Parathyroid adenoma (tissue), 2 donors: Measurements from ENCODE around the gene GID8.

Experiments
- H2AFZ ChIP-seq: fragments of 300-600 bp; sonication (generic); one replicate; pipeline ENCODE4 v1.7.0; 2017; ENCODE audit warnings: antibody characterized with exemption, mild to moderate bottlenecking
- H3K27ac ChIP-seq: fragments of 300-600 bp; sonication (generic); one replicate; pipeline ENCODE4 v1.7.0; 2017
- H3K27me3 ChIP-seq: fragments of 300-600 bp; sonication (generic); one replicate; pipeline ENCODE4 v1.7.0; 2017; ENCODE audit warnings: low read length; ENCODE audit not compliant: control insufficient read depth, insufficient read depth
- H3K36me3 ChIP-seq: fragments of 300-600 bp; sonication (generic); one replicate; pipeline ENCODE4 v1.7.0; 2017; ENCODE audit warnings: low read length; ENCODE audit not compliant: control insufficient read depth, insufficient read depth
- H3K4me1 ChIP-seq: fragments of 300-600 bp; sonication (generic); one replicate; pipeline ENCODE4 v1.7.0; 2017; ENCODE audit warnings: control low read depth
- H3K4me2 ChIP-seq: fragments of 300-600 bp; sonication (generic); one replicate; pipeline ENCODE4 v1.7.0; 2017; ENCODE audit warnings: low read length
- H3K4me3 ChIP-seq: fragments of 300-600 bp; sonication (generic); one replicate; pipeline ENCODE4 v1.7.0; 2017; ENCODE audit warnings: low read depth, low read length
- H3K79me2 ChIP-seq: fragments of 300-600 bp; sonication (generic); one replicate; pipeline ENCODE4 v1.7.0; 2017; ENCODE audit warnings: control low read depth
- H3K9ac ChIP-seq: fragments of 300-600 bp; sonication (generic); one replicate; pipeline ENCODE4 v1.7.0; 2017; ENCODE audit warnings: mild to moderate bottlenecking
- H3K9me3 ChIP-seq: fragments of 300-600 bp; sonication (generic); one replicate; pipeline ENCODE4 v1.7.0; 2017; ENCODE audit warnings: low read length; ENCODE audit not compliant: control insufficient read depth
- CTCF ChIP-seq: fragments of 300-600 bp; sonication (generic); IDR thresholded peaks from one replicate; pipeline ENCODE4 v1.7.0; 2017; ENCODE audit warnings: antibody characterized with exemption, mild to moderate bottlenecking
- donor health status: primary hyperparathyroidism.

Gene GID8

DNA sequence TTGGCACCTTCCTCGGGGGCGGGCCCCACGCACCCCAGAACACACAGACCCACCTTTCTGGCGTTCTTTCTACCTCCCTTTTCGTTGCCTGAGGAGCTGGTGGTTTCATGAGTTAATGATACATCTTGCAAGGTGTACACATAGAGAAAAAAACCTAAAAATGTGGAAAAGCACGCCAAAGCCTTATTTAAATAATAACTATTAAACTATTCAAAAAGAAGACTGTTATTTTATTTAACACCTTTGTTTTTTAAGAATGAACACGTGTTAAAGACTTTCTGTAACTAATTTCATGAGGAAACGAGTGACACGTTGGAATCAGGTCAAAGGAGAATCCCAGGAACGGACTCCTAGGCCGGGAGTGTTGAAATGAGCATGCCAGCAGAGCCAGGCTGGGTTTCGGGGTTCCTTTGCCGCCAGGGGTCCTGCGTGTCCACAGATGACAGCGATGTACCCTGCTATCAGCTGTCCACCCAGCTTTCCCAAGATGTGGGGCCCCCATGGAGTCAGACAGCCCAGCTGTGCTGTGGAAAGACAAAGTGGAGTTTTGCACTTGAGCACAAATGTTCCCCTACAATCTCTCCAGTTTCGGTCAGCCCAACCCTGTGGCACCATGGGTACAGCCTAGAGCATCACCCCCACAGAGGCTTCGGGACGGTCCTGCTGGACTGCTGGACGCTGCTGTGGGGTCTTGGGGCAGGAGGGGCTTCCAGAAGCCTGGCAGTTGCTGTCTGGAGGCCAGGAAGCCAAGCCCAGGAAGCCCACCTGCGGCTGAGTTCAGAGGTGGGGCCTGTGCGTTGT lies 30.6 kb downstream of the GID8 start:
- Histone ChIP-seq H3K9ac (no peak overlapping the region), H3K79me2 (no peaks in the 10 kb centered on the region), H3K27ac (no peak overlapping the region), H3K27me3 (peaks cover 3% of the 10 kb centered on the region), H3K4me2 (no peak overlapping the region), H3K4me3 (no peak overlapping the region), H3K36me3 (no peaks in the 10 kb centered on the region), H3K4me1 (no peaks in the 10 kb centered on the region), H2AFZ (no peak overlapping the region), H3K9me3 (no peaks in the 10 kb centered on the region)
- no peak for TF ChIP-seq CTCF

DNA sequence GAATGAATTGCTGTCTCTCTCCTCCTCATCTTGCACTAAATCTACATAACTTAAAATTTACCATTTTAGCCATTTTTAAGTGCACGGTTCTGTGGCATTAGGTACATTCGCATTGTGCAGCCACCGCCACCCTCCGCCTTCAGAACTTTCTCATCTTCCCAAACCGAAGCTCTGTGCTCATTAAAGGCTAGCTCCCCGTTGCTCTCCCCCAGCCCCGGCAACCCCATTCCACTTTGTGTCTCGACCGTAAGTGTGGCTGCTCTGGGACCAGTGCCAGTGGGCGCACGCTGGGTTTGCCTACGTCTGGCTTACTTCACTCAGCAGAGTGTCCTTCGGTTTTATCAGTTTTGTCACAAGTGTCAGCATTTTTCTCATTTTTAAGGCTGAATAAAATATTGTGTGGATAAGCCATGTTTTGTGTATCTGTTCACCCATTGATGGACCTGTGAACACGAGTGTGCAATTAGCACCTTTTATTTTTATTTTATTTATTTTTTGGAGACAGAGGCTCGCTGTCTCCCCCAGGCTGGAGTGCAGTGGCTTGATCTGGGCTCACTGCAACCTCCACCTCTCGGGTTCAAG lies 31.3 kb downstream of the GID8 start:
- H3K27me3 ChIP-seq, result peaks cover 3% of the 10 kb centered on the region
- H3K9me3 ChIP-seq, result no peaks in the 10 kb centered on the region
- H3K27ac ChIP-seq, result no peak overlapping the region
- H3K36me3 ChIP-seq, result no peaks in the 10 kb centered on the region
- no peaks in the 10 kb centered on the region for H3K79me2 ChIP-seq
- H3K4me3 ChIP-seq, result no peak overlapping the region
- H3K4me1 ChIP-seq, result no peaks in the 10 kb centered on the region
- H2AFZ ChIP-seq, result no peak overlapping the region
- no peak overlapping the region for H3K9ac ChIP-seq
- no peak for TF ChIP-seq CTCF
- H3K4me2 ChIP-seq, result no peak overlapping the region

DNA sequence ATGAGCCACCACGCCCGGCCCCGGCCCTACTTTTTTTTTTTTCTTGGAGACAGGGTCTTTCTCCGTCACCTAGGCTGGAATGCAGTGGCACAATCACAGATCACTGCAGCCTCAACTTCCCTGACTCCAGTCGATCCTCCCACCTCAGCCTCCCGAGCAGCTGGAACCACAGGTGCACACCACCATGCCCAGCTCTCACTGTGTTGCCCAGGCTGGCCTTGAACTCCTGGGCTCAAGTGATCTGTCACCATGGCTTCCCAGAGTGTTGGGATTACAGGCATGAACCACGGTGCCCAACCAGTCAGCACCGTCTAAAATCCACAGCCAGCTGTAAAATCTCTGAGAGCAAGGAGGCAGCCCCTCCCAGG lies 32.0 kb downstream of the GID8 start:
- no peak for TF ChIP-seq CTCF
- Histone ChIP-seq H2AFZ (no peak overlapping the region), H3K4me2 (no peak overlapping the region), H3K9ac (no peak overlapping the region), H3K27me3 (peaks cover 3% of the 10 kb centered on the region), H3K27ac (no peak overlapping the region), H3K79me2 (no peaks in the 10 kb centered on the region), H3K4me1 (no peaks in the 10 kb centered on the region), H3K9me3 (no peaks in the 10 kb centered on the region), H3K36me3 (no peaks in the 10 kb centered on the region), H3K4me3 (no peak overlapping the region)

DNA sequence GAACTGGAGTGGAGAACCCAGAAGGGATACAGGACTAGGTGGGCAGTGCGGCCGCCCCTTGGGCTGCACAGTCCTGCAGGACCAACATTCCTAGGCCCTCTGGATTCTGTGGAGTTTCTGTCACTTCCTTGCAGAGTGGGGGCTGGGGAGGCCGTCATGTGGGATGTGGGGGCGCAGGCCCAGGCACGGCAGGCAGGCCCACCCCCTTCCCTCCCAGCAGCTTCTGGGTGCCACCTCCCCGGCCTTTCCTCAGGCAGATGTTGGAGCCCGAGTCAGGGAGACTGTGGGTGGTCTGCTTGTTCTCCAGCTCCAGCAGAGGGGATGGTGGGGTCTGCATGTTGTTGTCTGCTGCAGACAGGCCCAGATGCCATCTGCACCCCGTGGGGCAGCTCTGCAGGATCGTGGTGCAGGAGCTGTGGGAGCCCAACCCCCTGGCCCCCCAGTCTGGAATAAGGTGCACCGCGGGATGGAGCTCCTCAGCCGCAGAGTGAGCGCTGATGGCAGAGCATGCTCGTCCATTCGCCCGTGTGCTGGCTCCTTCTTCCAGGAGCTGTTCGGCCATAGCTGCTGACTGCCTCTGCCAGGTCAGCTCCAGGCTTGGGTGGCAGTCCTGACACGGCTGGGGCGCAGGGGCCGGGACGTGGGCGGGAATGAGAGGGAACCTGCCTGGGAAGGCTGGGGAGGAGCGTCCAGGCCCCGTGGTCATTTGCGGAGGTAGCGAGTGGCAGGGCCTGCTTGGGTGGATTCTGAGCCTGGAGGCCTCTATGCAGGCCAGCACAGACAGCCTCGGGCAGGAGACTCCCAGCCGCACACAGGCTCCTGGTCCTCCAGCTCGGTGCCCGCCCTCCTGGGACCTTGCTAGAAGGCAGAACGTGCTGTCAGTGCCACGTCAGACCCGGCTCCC lies 32.6 kb downstream of the GID8 start:
- Histone ChIP-seq H2AFZ (no peak overlapping the region), H3K27me3 (peaks cover 5% of the 10 kb centered on the region), H3K27ac (no peak overlapping the region), H3K4me1 (no peaks in the 10 kb centered on the region), H3K9ac (no peak overlapping the region), H3K9me3 (no peaks in the 10 kb centered on the region), H3K4me3 (no peak overlapping the region), H3K79me2 (no peaks in the 10 kb centered on the region), H3K36me3 (no peaks in the 10 kb centered on the region), H3K4me2 (no peak overlapping the region)
- TF ChIP-seq CTCF, result no peak
